Fibroblast of skin of abdomen (primary cell): ENCODE measurements around the gene HCFC2. TPM values are rescaled to one million over a fixed set of nuclear protein-coding genes. Genes with fewer than 3 reads are reported as not detected.
A peak's percentile ranks its signal among the peaks of the same experiment; 100 is the strongest.
"Not testable (repeated sequence)": the region's sequence is repeated elsewhere in the genome, so short reads cannot be mapped to it uniquely, and the experiment has no call there.

Source experiments
- DNase-seq: peaks from one replicate; pipeline ENCODE4 v3.0.0-alpha.2; 2013
- polyA plus RNA-seq, 2 experiments: library from polyadenylated mRNA; unstranded; fragments of 120-200 nt; gene quantifications; one replicate each; pipeline ENCODE4 v1.2.1, GENCODE V29; 2013; ENCODE audit not compliant: insufficient read length in 2 of 2

Gene HCFC2
- 12.3 TPM for polyA plus RNA-seq (2013, experiment 1 of 2; ENCODE audit: insufficient read length)
- polyA plus RNA-seq (2013, experiment 2 of 2; ENCODE audit: insufficient read length): 13.2 TPM

- DNase-seq: peak; percentile 91
Measured at GRCh38 chr12:104064031-104064841, at the start of gene HCFC2. HCFC2 (plus strand) TSS chr12:104064531; CDS start chr12:104064561, 30 bp downstream.

GRCh38 chr12:104021862-104022261, 42.5 kb upstream of the HCFC2 start:
- not testable (repeated sequence) for DNase-seq

GRCh38 chr12:104022786-104023185, 41.5 kb upstream of the HCFC2 start:
- DNase-seq: no peak

GRCh38 chr12:104023710-104024109, 40.6 kb upstream of the HCFC2 start:
- no peak for DNase-seq

GRCh38 chr12:104024348-104024747, 40.0 kb upstream of the HCFC2 start:
- DNase-seq: no peak

DNA sequence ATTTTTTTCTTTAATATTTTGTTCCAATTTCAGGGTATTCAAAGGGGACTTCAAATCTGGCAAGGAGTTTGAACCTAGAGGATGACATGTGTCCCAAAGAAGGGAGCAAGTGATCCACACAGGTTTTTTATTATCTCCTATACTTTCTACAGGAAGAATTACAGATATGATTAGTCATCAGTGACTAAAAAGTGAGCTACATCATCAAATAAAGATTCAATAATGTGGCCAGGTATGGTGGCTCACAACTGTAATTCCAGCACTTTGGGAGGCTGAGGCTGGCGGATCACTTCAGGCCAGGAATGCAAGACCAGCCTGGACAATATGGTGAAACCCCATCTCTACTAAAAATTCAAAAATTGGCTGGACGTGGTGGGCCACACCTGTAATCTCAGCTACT, 38.6 kb upstream of the HCFC2 start:
- DNase-seq: no peak

GRCh38 chr12:104026841-104027599, 37.3 kb upstream of the HCFC2 start:
- DNase-seq: no peak

- DNase-seq: not testable (repeated sequence)
Measured at GRCh38 chr12:104030596-104030995, 33.7 kb upstream of the HCFC2 start.

DNA sequence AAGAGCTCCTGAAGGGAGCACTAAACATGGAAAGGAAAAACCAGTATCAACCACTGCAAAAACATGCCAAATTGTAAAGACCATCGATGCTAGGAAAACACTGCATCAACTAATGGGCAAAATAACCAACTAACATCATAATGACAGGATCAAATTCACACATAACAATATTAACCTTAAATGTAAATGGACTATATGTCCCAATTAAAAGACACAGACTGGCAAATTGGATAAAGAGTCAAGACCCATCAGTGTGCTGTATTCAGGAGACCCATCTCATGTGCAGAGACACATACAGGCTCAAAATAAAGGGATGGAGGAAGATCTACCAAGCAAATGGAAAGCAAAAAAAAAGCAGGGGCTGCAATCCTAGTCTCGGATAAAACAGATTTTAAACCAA, 28.2 kb upstream of the HCFC2 start:
- not testable (repeated sequence) for DNase-seq

GRCh38 chr12:104039769-104040168, 24.6 kb upstream of the HCFC2 start:
- not testable (repeated sequence) for DNase-seq

DNA sequence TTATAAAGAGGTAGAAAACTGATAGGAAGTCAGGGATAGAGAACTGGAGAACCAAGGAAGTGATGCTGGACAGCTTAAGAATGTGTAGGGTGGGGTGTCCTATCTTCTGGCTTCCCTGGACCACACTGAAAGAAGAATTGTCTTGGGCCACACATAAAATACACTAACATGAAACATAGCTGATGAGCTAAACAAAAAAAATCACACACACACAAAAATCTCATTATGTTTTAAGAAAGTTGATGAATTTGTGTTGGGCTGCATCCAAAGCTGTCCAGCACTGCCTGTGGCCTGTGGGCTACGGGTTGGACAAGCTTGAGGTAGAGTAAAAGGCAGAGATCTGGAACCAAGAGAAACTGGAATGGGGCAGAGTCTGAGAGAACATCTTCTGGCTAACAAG, 21.8 kb upstream of the HCFC2 start:
- no peak for DNase-seq

DNA sequence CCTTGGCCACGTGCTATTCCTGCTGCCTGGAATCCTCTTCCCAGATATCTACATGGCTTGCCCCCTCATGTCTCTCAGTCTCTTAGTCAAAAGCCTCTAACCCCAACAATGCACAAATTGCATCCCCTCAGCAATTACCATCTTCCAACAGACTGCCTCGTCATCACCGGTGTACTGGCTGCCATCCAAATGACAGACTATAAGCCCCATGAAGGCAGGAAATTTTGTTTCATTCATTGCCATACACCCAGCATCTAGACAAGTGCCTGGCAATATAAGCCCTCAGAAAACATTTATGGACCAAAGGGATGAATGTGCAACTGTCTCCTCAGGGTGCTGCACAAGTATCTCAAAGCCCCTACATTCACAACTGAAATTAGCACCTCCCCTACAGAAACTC, 20.2 kb upstream of the HCFC2 start:
- no peak for DNase-seq

DNA sequence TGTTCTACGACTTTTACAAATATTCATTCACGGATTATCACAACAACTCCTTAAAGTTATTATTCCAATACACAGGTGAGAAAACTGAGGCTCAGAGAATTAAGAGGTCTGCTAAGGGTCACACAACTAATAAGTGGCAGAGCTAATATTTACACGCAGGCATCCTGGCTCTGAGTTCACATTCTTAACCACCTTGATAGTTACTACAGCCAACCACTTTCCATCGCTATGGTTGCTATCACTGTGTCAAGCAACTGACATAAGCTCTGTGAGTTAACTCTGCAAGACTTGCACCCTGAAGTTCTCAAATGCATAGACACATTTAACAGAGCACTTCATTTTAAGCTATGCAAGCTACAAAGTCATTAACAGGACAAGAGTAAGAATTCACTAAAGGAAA, 18.0 kb upstream of the HCFC2 start:
- DNase-seq: no peak

- no peak for DNase-seq
Measured at GRCh38 chr12:104048162-104048561, 16.2 kb upstream of the HCFC2 start.

DNA sequence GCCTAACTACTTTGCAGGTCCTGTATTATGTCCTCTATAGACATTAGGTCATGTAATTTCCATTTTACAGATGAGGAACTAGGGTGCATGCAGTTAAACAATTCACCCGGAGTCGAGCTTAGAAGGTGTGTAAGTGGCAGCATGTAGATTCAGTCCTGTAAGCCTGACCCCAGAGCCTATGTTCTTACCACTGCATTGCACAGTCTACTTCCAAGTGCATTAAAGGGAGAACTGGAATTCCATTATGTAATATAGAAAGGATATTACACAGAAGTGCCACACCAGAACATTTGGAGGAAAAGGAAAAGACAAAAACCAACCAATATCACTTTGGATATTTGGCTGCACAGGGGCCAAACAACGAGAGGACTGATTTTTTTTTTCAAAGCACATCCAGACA, 15.5 kb upstream of the HCFC2 start:
- peak; percentile 44 for DNase-seq

DNA sequence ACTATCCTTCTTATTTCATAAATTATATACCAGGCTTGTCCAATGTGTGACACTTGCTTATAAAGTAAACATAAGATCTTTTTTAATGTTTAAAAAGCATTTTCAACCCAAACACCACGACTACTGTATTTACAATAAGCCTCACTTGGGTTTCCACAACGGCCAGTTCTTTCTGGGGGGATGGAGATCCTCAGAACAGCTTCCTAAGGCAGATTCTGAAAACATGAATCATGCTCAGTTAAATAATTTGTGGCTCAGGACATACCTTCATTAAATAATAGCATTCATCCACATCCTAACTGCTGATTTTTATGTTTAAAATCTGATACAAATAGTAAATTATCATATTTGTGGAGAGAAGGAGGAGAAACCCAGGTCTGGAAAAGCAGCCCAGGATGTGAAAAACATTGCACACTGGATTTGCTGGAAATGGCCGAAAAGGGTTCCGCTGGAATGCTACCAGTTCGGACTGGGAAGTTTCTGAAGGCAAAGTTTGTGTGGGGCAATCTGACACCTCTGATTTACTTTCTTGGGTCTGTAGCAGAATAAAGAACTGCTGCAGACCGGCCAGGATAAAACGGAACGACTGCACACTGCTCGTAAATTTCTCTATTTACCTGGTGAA, 14.9 kb upstream of the HCFC2 start:
- peak; percentile 75 for DNase-seq

GRCh38 chr12:104049903-104050356, 14.4 kb upstream of the HCFC2 start, which contains the start of gene GLT8D2:
GLT8D2 (minus strand) TSS chr12:104050187; CDS start chr12:104019648, 30,539 bp downstream.
- peak; percentile 89 for DNase-seq

DNA sequence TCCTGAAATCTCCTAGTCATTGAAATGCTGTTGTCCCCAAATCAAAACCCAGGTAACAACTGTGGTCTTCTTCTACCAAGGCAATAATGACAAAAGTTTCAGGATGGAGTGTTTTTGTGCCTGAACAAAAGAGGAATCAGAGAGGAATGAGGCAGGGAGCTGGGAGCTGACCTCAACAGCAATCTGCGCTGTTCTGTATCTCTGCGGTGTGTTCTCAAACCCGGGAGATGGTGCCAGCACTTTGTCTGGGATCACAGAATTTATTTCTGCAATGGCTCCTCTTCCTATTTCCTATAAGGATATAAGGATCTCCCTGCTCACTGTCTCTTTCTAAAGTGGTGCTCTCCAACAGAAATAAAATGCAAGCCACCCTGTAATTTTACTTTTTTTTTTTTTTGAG, 13.9 kb upstream of the HCFC2 start:
- no peak for DNase-seq

DNA sequence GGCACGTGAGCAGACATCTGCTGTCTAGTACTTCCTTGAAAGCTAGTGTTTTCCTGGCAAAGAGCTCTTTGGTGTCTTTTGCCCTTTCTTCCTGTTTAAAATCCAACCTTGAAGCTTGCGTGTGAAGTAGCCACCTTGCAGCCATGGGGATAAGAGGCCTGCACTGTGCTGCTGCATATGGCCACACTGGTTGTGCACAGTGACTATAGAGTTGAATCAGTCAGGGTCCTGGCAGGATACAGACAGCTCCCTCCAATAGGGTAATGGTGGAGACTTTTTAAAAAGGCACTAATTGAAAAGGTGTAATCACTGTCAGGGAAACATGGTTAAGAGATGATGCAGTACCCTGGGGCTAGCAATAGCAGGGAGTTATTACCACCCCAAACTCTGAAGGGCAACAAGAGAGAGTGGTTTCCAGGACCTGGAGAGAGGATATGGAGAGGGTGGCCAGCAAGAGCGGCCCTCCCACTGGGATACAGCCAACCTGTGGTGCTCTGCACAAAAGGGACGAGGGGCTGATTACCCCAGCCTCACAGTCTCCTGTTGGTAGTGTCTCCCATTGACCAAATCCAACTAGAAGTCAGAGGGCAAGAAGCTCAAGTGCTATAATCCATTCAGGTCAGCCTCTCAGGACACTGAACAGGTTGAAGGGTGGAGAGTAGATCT, 9.5 kb upstream of the HCFC2 start:
- DNase-seq: no peak

GRCh38 chr12:104055686-104056388, 8.5 kb upstream of the HCFC2 start:
- DNase-seq: no peak

DNA sequence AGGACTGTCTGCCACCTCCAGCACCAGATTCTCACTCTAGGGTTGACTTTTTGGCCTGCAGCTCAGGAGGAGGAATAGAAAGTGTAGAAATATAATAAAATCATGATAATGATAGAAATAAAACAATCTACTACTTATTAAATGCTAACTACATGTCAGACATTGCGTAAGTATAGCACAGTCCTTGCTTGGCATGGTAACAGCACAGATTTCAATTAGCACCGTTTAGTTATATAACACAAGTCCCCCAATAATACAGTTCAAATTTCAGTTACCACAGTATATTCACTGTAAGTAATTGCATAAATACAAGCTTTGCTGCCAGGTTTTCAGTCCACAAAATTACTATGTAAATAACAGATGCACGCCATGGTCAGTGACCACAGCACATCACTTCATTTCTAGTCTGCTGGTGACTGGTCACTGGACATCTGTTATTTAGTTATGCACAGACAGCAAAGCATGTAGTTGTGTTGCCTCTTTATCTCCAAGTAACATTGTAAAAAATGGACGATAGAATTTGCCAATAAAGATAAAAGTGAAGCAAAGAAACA, 7.8 kb upstream of the HCFC2 start:
- DNase-seq: no peak
